GM18511 (cell line): ENCODE results near the gene RBM6.
A peak's percentile ranks its signal among the peaks of the same experiment; 100 is the strongest.
"Not testable (repeated sequence)": the region's sequence is repeated elsewhere in the genome, so short reads cannot be mapped to it uniquely, and the experiment has no call there.

ENCODE experiments used
- ATAC-seq: cut with Tn5 transposase; IDR thresholded peaks from one replicate; pipeline ENCODE4 v1.9.1; 2021; ENCODE audit warnings: mild to moderate bottlenecking, moderate library complexity; ENCODE audit not compliant: unreplicated experiment

RBM6 gene

DNA sequence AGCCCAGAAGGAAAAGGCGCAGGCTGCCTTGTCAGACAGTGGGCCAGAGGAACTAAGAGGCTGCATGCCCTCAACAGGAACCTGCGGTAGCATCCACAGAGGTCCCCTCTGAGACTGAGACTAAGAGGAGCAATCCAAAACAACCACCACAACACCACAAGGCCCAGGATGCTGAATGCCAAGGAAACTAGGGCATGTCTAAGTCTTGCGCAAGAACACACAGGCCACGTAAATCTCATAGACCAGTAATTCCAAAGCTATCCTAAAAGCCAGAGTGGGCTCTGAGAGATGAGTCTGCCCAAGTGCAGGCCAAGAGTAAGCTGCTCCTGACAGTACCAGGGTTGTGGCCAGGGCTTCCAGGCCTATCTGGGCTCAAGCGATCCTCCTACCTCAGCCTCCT lies 23.3 kb upstream of the RBM6 start:
- ATAC-seq, result no peak

DNA sequence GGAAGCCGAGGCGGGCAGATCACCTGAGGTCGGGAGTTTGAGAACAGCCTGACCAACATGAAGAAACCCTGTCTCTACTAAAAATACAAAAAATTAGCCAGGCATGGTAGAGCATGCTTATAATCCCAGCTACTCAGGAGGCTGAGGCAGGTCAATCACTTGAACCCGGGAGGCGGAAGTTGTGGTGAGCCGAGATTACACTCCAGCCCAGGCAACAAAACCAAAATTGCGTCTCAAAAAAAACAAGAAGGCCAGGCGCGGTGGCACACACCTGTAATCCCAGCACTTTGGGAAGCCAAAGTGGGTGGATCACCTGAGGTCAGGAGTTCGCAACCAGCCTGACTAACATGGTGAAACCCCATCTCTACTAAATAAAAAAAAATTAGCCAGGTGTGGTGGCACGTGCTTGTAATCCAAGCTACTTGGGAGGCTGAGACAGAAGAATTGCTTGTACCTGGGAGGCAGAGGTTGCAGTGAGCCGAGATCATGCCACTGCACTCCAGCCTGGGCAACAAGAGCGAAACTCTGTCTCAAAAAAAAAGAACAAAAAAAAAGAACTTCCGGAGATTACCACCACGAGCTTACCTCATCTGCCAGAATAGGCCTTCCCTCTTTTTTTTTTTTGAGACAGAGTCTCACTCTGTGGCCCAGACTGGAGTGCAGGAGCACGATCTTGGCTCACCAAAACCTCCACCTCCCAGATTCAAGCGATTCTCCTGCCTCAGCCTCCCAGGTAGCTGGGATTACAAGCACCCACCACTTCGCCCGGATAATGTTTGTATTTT lies 22.0 kb upstream of the RBM6 start:
- ATAC-seq, result not testable (repeated sequence)

DNA sequence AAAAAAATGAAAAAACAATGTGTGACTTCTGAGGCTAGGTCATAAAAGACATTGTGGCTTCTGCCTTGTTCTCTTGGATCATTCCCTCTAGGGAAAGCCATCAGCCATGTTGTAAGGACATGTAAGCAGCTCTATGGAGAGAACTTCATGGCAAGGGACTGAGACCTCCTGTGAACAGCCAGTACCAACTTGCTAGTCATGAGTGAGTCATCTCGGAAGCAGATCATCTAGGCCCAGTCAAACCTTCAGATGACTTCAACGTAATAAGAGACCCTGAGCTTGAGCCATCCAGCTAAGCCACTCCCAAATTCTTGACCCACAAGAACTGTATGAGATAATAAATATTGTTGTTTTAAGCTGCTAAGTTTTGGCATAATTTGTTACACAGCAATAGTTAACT lies 15.3 kb upstream of the RBM6 start:
- ATAC-seq, result no peak

DNA sequence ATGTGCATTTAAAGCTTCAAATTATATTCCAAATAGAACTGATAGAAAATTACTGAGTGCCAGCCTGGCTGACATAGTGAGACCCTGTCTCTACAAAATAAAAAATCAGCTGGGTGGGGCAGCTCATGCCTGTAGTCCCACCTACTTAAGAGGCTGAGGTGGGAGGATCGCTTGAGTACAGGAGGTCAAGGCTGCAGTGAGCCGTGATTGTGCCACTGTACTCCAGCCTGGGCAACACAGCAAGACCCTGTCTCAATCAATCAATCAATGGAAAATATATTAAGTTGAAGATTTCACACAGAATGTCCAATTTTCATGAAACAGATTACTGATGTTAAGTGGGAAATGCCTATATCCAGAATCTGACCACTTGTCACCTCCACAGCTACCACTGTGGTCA lies 14.5 kb upstream of the RBM6 start:
- no peak for ATAC-seq

DNA sequence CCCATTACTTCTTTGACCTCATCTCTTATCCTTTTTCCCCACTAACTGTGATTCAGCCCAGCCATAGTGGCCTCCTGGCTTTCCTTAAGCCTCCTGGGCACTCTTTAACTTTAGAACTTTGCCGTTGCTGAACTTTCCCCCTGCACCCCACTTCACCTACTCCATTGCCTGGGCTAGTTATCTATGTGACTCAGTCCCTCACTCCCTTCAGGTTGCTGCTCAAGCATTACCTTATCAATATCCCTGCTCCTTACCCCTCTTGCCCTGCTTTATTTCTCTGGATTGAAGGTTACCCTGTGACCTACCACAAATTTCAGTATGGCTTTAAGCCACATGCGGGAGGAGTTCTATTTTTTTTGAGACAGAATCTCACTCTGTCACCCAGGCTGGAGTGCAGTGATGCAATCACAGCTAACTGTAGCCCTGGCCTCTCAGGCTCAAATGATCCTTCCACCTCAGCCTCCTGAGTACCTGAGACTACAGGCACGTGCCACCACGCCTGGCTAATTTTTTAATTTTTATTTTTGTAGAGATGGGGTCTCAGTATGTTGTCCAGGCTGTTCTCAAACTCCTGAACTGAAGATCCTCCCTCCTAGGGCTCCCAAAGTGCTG lies 13.7 kb upstream of the RBM6 start:
- no peak for ATAC-seq

DNA sequence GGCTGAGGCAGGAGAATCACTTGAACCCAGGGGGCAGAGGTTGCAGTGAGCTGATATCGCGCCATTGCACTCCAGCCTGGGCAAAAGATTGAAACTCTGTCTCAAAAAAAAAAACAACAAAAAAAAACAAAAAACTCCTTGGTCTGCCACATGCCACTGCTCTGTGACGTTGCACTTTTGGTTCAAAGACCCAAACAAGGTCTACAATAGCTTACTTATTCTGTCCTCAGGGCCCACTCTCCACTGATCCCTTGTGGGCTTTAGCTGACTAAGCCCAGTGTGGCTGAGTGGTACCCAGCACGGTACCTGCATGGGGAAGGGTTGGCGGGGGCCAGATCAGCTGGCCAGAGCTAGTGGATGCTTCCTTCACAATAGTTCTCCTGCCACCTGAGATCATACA lies 12.2 kb upstream of the RBM6 start:
- no peak for ATAC-seq

DNA sequence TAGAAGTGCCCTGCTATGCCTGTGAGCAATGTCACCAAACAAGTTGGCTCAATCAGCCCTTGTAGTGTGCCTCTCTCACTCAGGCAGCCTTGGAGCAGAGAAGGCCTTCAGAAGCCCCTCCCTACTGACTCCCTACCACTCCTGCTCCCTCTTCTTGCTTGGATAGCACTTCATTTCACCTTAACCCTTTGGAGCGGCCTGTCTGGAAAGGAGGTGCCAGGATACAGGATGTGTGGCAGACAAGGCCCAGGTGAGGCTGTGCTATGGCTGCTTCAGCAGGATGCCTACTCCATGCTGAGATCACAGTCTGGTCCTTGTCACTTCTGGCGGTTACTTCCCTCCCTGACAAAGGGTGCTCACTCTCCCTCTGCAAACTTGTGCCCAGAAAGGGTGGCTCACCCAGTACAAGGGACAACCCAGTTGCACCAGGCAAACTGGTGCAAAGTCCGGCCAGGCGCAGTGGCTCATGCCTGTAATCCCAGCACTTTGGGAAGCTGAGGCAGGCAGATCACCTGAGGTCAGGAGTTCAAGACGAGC lies 11.4 kb upstream of the RBM6 start:
- no peak for ATAC-seq

DNA sequence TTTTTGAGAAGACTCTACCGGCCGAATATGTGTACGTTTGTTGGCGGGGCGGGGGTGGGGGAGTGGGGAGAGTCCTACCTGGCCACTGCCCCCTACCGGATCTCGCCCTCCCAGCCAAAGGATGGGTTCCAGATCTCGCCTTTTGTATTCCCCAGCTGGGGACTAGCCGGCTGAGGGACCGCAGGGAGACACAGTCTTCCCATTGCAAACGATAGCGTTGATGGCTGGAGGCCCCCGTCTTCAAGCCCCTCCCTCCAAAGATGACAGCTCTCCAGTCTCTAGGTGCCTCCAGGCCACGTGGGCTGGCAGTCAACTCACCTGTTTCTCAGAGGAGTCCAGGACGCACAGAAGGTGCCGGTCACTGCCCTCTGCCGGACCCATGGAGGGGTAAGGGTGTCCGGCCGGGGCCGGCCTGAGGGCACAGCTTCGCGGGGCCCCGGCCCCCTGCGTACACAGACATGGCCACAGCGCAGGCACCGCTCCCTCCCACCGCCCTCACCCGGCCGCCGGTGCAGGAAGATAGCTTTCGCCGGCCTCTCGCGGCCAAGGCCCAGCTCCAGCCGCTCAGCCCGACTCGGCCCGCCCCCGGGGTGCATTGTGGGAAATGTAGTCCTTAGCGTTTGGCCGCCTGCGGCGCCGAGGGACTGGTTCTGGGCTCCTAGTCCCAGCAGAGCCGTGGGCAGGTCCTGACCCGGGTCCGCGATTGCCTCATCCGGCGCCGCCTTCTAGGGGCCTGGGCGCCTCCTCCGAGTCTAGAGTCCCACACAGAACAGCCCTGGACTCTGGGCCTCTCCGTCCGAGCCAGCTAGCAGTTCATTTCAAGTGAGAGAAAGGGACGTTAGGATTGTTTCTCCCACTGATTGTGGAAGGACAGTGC lies 10.4 kb upstream of the RBM6 start, which contains the start of gene MON1A:
TSS of gene MON1A (minus strand) at position 521 of the 877 bp plus-strand sequence. CDS start 16,465 bp downstream, outside the sequence.
- peak; percentile 95 for ATAC-seq

DNA sequence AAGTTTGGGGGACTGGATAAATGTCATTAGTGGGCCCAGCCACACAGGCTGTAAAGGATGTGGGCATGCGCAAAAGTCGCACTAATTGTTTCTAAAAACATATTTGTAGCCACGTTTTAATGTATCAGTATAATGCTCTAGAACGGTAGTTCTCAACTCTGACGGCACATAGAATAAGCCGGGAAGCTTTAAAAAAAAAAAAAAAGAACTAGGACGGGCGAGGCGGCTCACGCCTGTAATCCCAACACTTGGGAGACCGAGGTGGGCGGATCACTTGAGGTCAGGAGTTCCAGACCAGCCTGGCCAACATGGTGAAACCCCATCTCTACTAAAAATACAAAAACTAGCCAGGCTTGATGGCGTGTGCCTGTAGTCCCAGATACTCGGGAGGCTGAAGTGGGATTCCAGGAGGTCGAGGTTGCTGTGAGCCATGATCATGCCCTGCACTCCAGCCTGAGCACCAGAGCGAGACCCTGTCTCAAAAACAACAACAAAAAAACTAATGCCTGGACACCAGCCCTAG lies 9.7 kb upstream of the RBM6 start:
- ATAC-seq, result no peak

DNA sequence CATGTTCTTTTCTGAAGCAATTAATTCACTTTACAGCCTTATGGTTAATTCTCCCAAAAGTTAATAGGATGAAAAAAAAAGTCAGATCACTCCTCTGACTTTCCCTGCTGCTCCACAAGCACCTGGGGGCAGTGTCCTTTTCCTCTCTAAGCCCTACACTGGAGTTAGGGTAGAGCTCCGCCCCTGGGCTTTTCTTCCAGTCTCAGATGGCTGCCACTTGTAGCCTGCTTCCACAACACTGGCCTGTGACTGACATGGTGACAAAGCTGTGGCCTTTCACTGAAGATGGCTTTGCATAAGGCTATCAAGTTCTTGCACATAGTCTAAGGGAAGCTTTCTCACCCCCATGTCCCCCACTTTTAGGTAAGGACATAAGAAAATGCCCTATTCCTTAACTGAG lies 9.0 kb upstream of the RBM6 start:
- ATAC-seq, result no peak

DNA sequence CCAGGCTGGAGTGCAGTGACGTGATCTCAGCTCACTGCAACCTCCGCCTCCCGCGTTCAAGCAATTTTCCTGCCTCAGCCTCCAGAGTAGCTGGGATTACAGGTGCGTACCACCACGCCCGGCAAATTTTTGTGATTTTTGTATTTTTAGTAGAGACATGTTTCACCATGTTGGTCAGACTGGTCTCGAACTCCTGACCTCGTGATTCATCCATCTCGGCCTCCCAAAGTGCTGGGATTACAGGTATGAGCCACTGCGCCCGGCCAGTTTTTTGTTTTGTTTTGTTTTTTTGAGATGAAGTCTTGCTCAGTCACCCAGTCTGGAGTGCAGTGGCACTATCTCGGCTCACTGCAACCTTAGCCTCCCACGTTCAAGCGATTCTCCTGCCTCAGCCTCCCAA lies 7.7 kb upstream of the RBM6 start:
- ATAC-seq, result not testable (repeated sequence)

DNA sequence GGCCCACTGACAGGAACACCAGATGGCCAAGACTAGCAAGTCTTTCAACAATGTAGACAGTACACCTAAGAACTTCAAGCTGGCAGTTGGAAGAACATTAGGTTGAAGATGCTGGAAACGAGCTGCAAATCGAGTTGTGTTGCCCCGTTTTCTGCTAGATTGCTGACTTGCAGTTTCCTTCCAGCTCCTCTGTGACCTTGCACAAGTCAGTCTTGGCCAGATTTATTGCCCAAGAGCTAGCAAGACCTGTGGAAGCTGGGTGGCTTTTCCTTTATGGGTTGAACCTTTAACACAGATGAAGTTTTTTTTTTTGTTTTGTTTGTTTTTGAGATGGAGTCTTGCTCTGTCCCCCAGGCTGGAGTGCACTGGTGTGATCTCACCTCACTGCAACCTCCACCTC lies 2.9 kb upstream of the RBM6 start:
- no peak for ATAC-seq

DNA sequence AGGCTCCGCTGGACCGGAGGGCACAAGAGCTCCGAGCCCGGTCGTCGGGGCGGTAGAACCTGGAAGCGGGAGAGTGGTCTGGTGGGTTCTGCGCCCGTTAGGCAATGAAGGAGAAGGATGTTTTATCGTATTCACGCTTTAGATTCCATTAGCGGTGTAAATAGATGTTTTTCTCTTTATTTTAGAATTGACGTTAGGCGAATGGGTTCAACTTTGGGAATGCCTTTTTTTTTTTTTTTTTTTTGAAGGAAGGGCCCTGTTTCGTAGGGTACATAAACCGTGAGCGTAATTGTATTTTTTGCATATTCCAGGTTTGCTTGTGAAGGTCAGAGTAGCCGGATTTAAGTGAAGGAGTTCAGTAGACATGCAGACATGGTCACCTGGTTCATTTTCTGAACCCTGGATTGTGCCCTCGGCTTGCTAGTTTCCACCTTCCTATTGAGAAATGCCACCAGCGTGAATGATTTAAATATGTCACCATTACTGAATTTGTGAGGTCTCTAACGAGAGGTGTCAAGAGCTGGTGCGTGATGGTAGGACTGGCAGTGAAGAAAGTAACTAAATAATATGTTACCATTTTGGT lies 808 bp downstream of the RBM6 start:
- no peak for ATAC-seq

DNA sequence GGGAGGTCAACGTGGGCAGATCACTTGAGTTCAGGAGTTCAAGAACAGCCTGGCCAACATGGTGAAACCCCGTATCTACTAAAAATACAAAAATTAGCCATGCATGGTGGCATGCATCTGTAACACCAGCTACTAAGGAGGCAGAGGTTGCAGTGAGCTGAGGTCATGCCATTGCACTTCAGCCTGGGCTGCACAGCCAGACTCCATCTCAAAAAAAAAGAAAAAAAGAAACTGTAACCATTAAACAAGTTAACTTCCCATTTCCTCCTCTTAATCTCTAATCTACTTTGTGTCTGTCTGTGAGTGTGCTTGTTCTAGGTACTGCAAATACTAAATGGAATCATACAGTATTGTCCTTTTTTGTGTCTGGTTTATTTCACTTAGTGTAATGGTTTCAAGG lies 2.7 kb downstream of the RBM6 start:
- ATAC-seq, result no peak

DNA sequence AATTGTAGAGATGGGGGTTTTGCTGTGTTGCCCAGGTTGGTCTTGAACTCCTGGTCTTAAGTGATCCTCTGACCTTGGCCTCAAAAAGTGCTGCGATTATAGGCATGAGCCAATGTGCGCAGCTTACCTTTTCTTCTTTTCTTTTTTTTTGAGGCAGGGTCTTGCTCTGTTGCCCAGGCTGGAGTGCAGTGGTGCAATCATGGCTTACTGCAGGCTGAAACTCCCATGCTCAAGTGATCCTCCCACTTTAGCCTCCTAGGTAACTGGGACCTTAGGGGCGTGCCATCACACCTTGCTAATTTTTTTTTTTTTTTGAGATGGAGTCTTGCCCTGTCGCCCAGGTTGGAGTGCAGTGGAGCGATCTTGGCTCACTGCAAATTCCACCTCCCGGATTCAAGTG lies 13.0 kb downstream of the RBM6 start:
- ATAC-seq, result no peak

DNA sequence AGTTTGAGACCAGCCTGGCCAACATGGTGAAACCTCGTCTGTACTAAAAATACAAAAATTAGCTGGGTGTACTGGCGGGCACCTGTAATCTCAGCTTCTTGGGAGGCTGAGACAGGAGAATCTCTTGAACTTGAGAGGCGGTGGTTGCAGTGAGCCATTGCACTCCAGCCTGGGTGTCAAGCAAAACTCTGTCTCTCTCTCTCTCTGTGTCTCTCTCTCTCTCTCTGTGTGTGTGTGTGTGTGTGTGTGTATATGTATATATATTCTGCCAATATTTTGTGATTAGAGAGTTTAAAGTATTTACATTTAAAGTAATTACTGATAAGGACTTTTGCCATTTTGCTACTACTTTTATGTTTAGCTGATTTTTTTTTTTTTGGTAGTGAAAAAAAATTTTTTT lies 15.7 kb downstream of the RBM6 start:
- no peak for ATAC-seq

DNA sequence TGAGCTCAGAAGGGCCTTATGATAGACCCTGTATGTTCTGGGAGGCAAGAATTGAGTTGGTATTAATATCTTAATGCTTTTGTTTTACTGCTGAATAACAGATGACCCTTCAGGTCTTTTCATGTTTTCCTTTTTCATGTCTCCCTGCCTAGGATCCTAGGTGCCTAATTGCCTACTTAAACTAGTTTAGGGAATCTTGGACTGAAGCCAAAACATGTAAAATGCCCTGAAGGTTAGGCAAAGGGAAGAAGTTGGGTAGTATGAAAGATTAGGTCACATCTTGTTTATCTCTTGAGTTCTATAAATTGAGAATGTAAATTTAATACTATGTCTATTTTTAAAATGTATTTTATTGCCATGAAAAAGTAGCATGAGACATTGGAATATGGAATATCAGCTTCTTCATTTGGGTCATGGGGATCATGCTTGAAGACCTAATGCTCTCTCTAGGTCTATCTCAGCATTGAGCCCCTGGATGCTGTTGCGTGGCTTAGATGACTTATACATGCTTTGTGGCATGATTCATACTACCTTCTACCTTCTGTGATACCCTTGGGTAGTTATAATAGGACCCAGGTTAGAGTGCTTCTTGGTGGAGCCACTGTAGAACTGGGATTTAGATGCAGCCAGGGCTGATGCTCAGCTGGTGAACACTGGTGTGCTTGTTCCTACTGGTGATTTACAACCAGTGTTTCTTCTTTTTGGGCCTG lies 26.4 kb downstream of the RBM6 start:
- no peak for ATAC-seq

DNA sequence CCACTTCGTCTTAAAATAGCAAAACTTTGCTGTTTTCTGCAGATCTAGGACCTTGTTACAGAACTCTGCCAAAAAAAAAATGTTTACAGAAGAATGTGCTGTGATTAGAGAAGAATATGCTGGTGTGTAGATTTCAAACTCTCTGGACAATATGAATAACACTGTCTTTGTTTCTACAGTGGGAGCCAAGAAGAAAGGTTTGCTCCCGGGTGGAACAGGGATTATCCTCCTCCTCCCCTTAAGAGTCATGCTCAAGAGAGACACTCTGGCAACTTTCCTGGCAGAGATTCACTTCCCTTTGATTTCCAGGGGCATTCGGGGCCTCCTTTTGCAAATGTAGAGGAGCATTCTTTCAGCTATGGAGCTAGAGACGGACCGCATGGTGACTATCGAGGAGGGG lies 27.3 kb downstream of the RBM6 start:
- ATAC-seq, result no peak

DNA sequence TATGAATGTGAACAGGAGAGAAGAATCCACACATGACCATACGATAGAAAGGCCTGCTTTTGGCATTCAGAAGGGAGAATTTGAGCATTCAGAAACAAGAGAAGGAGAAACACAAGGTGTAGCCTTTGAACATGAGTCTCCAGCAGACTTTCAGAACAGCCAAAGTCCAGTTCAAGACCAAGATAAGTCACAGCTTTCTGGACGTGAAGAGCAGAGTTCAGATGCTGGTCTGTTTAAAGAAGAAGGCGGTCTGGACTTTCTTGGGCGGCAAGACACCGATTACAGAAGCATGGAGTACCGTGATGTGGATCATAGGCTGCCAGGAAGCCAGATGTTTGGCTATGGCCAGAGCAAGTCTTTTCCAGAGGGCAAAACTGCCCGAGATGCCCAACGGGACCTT lies 28.4 kb downstream of the RBM6 start:
- no peak for ATAC-seq

DNA sequence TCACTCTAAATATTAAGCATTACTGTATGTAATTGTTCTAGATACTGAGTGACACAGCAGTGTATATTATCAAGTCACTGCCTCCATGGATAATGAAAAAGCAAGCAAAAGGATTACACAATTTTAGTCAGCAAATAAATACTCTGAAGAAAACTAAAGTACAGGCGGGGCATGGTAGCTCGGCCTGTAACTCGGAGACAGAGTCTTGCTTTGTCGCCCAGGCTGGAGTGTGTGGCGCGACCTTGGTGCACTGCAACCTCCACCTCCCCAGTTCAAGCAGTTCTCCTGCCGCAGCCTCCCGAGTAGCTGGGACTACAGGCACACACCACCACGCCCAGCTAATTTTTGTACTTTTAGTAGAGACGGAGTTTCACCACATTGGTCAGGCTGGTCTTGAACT lies 32.7 kb downstream of the RBM6 start:
- no peak for ATAC-seq
